Measurements from ENCODE around the gene UQCC5. TPM values are rescaled to one million over a fixed set of nuclear protein-coding genes. Genes with fewer than 3 reads are reported as not detected.
"Not testable (repeated sequence)": the region's sequence is repeated elsewhere in the genome, so short reads cannot be mapped to it uniquely, and the experiment has no call there.

The UQCC5 gene
- total and polyA plus RNA-seq, 9 donors: 10.3 to 15.7 (median 12.5) TPM

- Histone ChIP-seq H3K4me3 (ENCODE audit: low read length) (no peak overlapping the region), H3K27ac (ENCODE audit: low read length) (no peak overlapping the region), H3K36me3 (ENCODE audit: control insufficient read depth, insufficient read depth, low read length) (peaks cover 44% of the 10 kb centered on the region), H3K27me3 (ENCODE audit: control insufficient read depth, insufficient read depth, low read length) (no peaks in the 10 kb centered on the region), H3K9me3 (replicated peaks; ENCODE audit: control insufficient read depth, low read depth, low read length) (no peaks in the 10 kb centered on the region), H3K4me1 (ENCODE audit: control insufficient read depth, insufficient read depth, low read length) (peaks cover 21% of the 10 kb centered on the region)
- WGBS (ENCODE audit: insufficient coverage): 85% methylated on average over 8 of the region's 14 CpGs
- DNase-seq: no peak
Observed at GRCh38 chr3:52522651-52523251, 13.7 kb upstream of the UQCC5 start.

DNA sequence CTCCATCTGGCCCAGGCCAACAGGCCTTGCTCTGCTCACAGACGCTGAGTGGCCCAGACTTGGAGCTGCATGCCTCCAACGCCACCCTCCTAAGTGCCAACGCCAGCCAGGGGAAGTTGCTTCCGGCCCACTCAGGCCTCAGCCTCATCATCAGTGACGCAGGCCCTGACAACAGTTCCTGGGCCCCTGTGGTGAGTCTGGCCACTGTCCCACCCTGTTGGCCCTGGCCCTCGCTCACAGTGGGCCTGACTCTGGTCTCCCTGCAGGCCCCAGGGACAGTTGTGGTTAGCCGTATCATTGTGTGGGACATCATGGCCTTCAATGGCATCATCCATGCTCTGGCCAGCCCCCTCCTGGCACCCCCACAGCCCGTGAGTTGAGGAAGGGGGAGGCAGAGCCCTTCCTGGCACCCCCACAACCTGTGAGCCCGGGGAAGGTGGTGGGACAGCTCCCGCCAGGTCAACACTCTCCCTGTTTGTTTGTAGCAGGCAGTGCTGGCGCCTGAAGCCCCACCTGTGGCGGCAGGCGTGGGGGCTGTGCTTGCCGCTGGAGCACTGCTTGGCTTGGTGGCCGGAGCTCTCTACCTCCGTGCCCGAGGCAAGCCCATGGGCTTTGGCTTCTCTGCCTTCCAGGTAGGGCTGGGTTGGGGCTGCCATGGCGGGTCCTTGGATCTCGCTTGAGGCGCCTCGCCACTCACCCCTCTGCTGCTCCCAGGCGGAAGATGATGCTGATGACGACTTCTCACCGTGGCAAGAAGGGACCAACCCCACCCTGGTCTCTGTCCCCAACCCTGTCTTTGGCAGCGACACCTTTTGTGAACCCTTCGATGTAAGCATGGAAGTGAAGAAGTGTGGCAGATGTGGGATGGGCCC lies 12.8 kb upstream of the UQCC5 start:
- DNase-seq: no peak
- no peaks in the 10 kb centered on the region for H3K9me3 ChIP-seq (replicated peaks; ENCODE audit: control insufficient read depth, low read depth, low read length)
- 83% methylated on average over 14 of the region's 26 CpGs for WGBS (ENCODE audit: insufficient coverage)
- peaks cover 52% of the 10 kb centered on the region for H3K36me3 ChIP-seq (ENCODE audit: control insufficient read depth, insufficient read depth, low read length)
- no peaks in the 10 kb centered on the region for H3K27me3 ChIP-seq (ENCODE audit: control insufficient read depth, insufficient read depth, low read length)
- H3K4me3 ChIP-seq (ENCODE audit: low read length): no peak overlapping the region
- H3K27ac ChIP-seq (ENCODE audit: low read length): no peak overlapping the region
- peaks cover 16% of the 10 kb centered on the region for H3K4me1 ChIP-seq (ENCODE audit: control insufficient read depth, insufficient read depth, low read length)

DNA sequence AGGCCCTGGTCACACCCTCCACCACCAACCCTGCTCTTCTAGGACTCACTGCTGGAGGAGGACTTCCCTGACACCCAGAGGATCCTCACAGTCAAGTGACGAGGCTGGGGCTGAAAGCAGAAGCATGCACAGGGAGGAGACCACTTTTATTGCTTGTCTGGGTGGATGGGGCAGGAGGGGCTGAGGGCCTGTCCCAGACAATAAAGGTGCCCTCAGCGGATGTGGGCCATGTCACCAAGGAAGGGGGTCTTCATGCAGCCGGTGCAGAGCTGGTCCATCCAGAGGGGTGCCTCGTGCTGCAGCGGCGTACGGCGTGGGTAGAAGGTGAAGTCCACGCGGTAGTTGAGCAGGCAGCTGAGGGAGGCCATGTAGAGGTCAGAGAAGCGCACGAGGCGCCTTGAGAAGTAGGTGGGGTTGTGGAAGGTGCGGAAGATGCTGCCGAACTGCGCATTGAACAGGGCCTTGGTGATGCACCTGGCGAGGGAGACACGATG lies 12.1 kb upstream of the UQCC5 start:
- Histone ChIP-seq H3K27me3 (ENCODE audit: control insufficient read depth, insufficient read depth, low read length) (no peaks in the 10 kb centered on the region), H3K4me3 (ENCODE audit: low read length) (no peak overlapping the region), H3K27ac (ENCODE audit: low read length) (peak overlapping the region; percentile 35), H3K36me3 (ENCODE audit: control insufficient read depth, insufficient read depth, low read length) (peaks cover 58% of the 10 kb centered on the region), H3K4me1 (ENCODE audit: control insufficient read depth, insufficient read depth, low read length) (peaks cover 15% of the 10 kb centered on the region), H3K9me3 (replicated peaks; ENCODE audit: control insufficient read depth, low read depth, low read length) (no peaks in the 10 kb centered on the region)
- 87% methylated on average over 15 of the region's 18 CpGs for WGBS (ENCODE audit: insufficient coverage)
- DNase-seq: no peak

GRCh38 chr3:52524752-52525679 lies 11.4 kb upstream of the UQCC5 start:
- Histone ChIP-seq H3K4me3 (ENCODE audit: low read length) (no peak overlapping the region), H3K27ac (ENCODE audit: low read length) (peak overlapping the region; percentile 45), H3K27me3 (ENCODE audit: control insufficient read depth, insufficient read depth, low read length) (no peaks in the 10 kb centered on the region), H3K9me3 (replicated peaks; ENCODE audit: control insufficient read depth, low read depth, low read length) (no peaks in the 10 kb centered on the region), H3K4me1 (ENCODE audit: control insufficient read depth, insufficient read depth, low read length) (peaks cover 16% of the 10 kb centered on the region), H3K36me3 (ENCODE audit: control insufficient read depth, insufficient read depth, low read length) (peaks cover 59% of the 10 kb centered on the region)
- 83% methylated on average over 26 of the region's 34 CpGs for WGBS (ENCODE audit: insufficient coverage)
- DNase-seq: peak; percentile 45

DNA sequence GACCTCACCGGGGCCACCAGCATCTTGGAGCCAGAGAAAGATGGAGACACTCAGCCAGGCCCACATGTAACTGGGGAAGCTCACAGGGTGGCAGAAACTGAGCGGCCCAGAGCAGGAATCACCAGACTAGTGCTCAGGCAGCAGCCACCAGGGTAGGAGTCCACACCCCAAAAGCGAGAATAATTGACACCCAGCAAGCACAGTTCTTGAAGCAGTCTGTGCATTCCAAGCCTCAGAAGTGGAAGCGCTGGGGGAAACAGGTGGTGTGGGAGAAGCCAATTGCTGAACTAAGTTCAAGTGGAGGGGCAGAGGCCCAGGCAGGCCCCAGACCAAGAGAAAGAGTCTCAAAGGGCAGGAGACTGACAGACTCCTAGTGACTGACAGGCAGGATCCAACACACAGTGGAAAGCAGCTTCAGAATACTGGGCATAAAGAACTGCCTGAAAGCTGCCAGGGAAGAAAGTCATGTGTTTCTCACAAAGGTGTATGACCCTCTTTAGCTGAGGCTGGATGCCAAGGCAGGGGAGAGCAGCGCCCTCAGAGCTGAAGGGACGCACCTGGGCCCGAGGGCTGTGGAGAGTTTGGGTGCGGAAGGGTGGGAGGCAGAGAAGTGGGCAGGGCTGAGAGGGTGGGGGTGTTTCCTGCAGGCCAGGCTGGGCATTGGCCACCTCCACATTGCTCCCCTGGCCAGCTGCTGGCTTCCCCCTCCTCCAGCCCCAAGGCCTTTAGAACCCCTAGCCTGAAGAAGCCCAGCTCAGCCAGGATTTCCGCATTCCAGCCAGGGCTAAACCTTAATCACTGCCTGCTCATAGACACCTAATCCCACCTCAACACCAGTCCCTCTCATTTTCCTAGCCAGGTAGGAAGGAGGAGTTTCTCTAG lies 10.5 kb upstream of the UQCC5 start:
- Histone ChIP-seq H3K36me3 (ENCODE audit: control insufficient read depth, insufficient read depth, low read length) (peaks cover 62% of the 10 kb centered on the region), H3K9me3 (replicated peaks; ENCODE audit: control insufficient read depth, low read depth, low read length) (no peaks in the 10 kb centered on the region), H3K4me1 (ENCODE audit: control insufficient read depth, insufficient read depth, low read length) (peaks cover 23% of the 10 kb centered on the region), H3K4me3 (ENCODE audit: low read length) (no peak overlapping the region), H3K27ac (ENCODE audit: low read length) (peak overlapping the region; percentile 45), H3K27me3 (ENCODE audit: control insufficient read depth, insufficient read depth, low read length) (no peaks in the 10 kb centered on the region)
- 76% methylated on average over 7 of the region's 9 CpGs for WGBS (ENCODE audit: insufficient coverage)
- no peak for DNase-seq

GRCh38 chr3:52526671-52527038 lies 9.8 kb upstream of the UQCC5 start:
- H3K27me3 ChIP-seq (ENCODE audit: control insufficient read depth, insufficient read depth, low read length); H3K9me3 ChIP-seq (replicated peaks; ENCODE audit: control insufficient read depth, low read depth, low read length); DNase-seq; H3K27ac ChIP-seq (ENCODE audit: low read length); H3K4me3 ChIP-seq (ENCODE audit: low read length): not testable (repeated sequence)
- Histone ChIP-seq H3K36me3 (ENCODE audit: control insufficient read depth, insufficient read depth, low read length) (peaks cover 63% of the 10 kb centered on the region), H3K4me1 (ENCODE audit: control insufficient read depth, insufficient read depth, low read length) (peaks cover 31% of the 10 kb centered on the region)
- 91% methylated on average over 3 of the region's 5 CpGs for WGBS (ENCODE audit: insufficient coverage)

DNA sequence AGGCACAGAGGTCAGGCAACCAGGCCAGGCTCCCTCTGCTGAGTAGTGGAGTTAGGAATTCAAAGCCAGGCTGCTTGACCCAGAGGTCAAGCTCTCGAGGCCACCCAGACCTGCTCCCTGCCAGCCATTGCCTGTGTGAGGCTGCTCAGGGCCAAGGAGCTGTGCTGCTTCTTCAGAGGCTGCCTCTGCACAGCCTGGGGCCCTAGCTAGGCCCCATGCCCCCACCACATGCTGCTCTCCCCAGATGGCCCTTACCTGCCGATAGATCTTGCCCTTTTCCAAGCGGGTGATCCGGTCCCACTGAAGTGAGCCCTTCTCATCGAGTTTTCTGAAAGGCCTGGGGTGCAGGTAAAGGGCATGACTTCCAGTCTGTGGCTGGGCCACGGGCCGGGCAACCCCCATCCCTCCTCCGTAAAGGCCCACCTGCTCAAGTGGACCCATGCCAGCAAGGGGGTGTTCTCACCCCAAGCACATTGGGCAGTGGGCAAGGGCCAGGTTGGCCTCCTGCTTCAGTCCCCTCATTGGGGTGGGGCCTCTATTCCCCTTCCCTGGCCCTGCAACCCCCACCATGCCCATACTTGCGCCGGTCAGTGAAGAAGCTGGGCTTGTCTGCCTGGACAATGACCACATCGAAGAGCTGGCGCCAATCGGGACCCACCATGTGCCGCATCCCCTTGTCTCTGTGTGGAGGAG lies 9.2 kb upstream of the UQCC5 start:
- peaks cover 63% of the 10 kb centered on the region for H3K36me3 ChIP-seq (ENCODE audit: control insufficient read depth, insufficient read depth, low read length)
- H3K27ac ChIP-seq (ENCODE audit: low read length): no peak overlapping the region
- peaks cover 36% of the 10 kb centered on the region for H3K4me1 ChIP-seq (ENCODE audit: control insufficient read depth, insufficient read depth, low read length)
- no peaks in the 10 kb centered on the region for H3K27me3 ChIP-seq (ENCODE audit: control insufficient read depth, insufficient read depth, low read length)
- H3K4me3 ChIP-seq (ENCODE audit: low read length): no peak overlapping the region
- WGBS (ENCODE audit: insufficient coverage): 79% methylated on average over 6 of the region's 14 CpGs
- no peaks in the 10 kb centered on the region for H3K9me3 ChIP-seq (replicated peaks; ENCODE audit: control insufficient read depth, low read depth, low read length)
- no peak for DNase-seq

- H3K4me1 ChIP-seq (ENCODE audit: control insufficient read depth, insufficient read depth, low read length): peaks cover 44% of the 10 kb centered on the region
- no peaks in the 10 kb centered on the region for H3K27me3 ChIP-seq (ENCODE audit: control insufficient read depth, insufficient read depth, low read length)
- H3K36me3 ChIP-seq (ENCODE audit: control insufficient read depth, insufficient read depth, low read length): peaks cover 58% of the 10 kb centered on the region
- no peak overlapping the region for H3K27ac ChIP-seq (ENCODE audit: low read length)
- H3K9me3 ChIP-seq (replicated peaks; ENCODE audit: control insufficient read depth, low read depth, low read length): no peaks in the 10 kb centered on the region
- 93% methylated on average over 5 of the region's 18 CpGs for WGBS (ENCODE audit: insufficient coverage)
- DNase-seq: no peak
- H3K4me3 ChIP-seq (ENCODE audit: low read length): no peak overlapping the region
Observed at GRCh38 chr3:52527732-52528585, 8.4 kb upstream of the UQCC5 start.
